ENCODE measurements around the gene SIK2. TPM values are rescaled to one million over a fixed set of nuclear protein-coding genes. Genes with fewer than 3 reads are reported as not detected.

Gene SIK2
- total and polyA plus RNA-seq, 2 donors from 2014 or later, result 6.4 to 40.1 TPM

DNA sequence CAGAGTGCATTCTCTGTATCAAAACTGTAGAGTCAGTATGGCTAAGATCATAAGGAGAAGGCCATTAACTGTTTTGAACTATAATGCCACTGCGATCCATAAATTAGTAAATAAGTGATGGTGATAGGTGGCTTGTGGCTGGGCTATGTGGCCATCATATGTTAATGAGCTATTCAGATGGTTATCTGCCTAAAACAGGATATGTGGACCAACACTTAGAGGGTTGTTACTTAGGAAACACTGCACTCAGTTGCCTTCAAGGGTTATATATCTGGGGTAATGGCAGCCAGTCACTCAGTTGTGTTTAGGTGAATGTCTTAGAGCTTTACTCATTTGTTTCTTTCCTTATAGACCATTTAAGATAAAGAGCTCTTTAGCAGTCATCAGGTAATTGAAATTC, 97.9 kb downstream of the SIK2 start:
- H3K36me3 ChIP-seq (ENCODE audit: control insufficient read depth in 2 of 3, insufficient read depth in 3 of 3, low read length in 3 of 3), result peaks cover 0 to 19% (median 18%) of the 10 kb centered on the region in 3 donors
- peaks cover 0 to 7% (median 4%) of the 10 kb centered on the region in 3 donors for H3K4me1 ChIP-seq (ENCODE audit: control insufficient read depth in 2 of 3, insufficient read depth in 2 of 3, low read depth in 1 of 3, low read length in 3 of 3)
- FAIRE-seq (no peak), DNase-seq (no peak)
- no peak for TF ChIP-seq CTCF (IDR thresholded peaks at IDR 0.05; ENCODE audit: borderline replicate concordance, extremely low read depth, insufficient read depth)
- H3K27ac ChIP-seq (ENCODE audit: low read depth in 2 of 2, low read length in 2 of 2), result no peak overlapping the region
- H3K27me3 ChIP-seq (ENCODE audit: control insufficient read depth, insufficient read depth, low read length), result no peaks in the 10 kb centered on the region
- H3K4me3 ChIP-seq (ENCODE audit: low read length in 3 of 3), result no peak overlapping the region
- no peak overlapping the region for H3K9ac ChIP-seq (ENCODE audit: low read length in 3 of 3)
- no peaks in the 10 kb centered on the region for H3K9me3 ChIP-seq (ENCODE audit: control insufficient read depth in 2 of 3, insufficient read depth in 1 of 3, low read length in 3 of 3)
- intact Hi-C loops (cut with DNase I), result no loop called here

DNA sequence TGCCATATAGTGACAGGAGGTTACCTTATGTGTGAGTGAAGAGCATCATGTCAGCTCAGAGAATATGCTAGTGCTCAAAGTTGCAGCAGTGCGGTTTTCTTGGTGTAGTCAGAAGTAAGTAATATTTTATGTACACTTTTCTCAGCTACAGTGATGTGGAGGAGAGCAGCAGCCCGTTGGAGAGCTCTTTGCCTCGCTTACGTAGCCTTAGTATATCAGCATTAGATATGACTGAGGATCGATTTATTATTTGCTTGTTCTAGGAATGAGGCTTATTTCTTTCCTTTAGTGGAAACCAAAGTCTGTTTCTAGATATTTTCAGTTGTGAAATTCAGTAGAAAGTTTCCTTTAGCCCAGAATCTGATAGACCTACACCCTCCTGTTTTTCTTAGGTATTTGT, 100.4 kb downstream of the SIK2 start:
- FAIRE-seq (no peak), DNase-seq (no peak)
- H3K9me3 ChIP-seq (ENCODE audit: control insufficient read depth in 2 of 3, insufficient read depth in 1 of 3, low read length in 3 of 3), result no peaks in the 10 kb centered on the region
- no peaks in the 10 kb centered on the region for H3K4me1 ChIP-seq (ENCODE audit: control insufficient read depth in 2 of 3, insufficient read depth in 2 of 3, low read depth in 1 of 3, low read length in 3 of 3)
- peaks cover under 1 to 34% (median 21%) of the 10 kb centered on the region in 3 donors for H3K36me3 ChIP-seq (ENCODE audit: control insufficient read depth in 2 of 3, insufficient read depth in 3 of 3, low read length in 3 of 3)
- no peak for TF ChIP-seq CTCF (IDR thresholded peaks at IDR 0.05; ENCODE audit: borderline replicate concordance, extremely low read depth, insufficient read depth)
- no peak overlapping the region for H3K27ac ChIP-seq (ENCODE audit: low read depth in 2 of 2, low read length in 2 of 2)
- intact Hi-C loops (cut with DNase I), result no loop called here
- H3K27me3 ChIP-seq (ENCODE audit: control insufficient read depth, insufficient read depth, low read length), result no peaks in the 10 kb centered on the region
- no peak overlapping the region for H3K9ac ChIP-seq (ENCODE audit: low read length in 3 of 3)
- no peak overlapping the region for H3K4me3 ChIP-seq (ENCODE audit: low read length in 3 of 3)

GRCh38 chr11:111703576-111703975, 101.3 kb downstream of the SIK2 start:
- Histone ChIP-seq H3K4me1 (ENCODE audit: control insufficient read depth in 2 of 3, insufficient read depth in 2 of 3, low read depth in 1 of 3, low read length in 3 of 3) (no peaks in the 10 kb centered on the region), H3K9me3 (ENCODE audit: control insufficient read depth in 2 of 3, insufficient read depth in 1 of 3, low read length in 3 of 3) (no peaks in the 10 kb centered on the region), H3K27me3 (ENCODE audit: control insufficient read depth, insufficient read depth, low read length) (no peaks in the 10 kb centered on the region), H3K9ac (ENCODE audit: low read length in 3 of 3) (no peak overlapping the region), H3K36me3 (ENCODE audit: control insufficient read depth in 2 of 3, insufficient read depth in 3 of 3, low read length in 3 of 3) (peaks cover 2 to 37% (median 21%) of the 10 kb centered on the region in 3 donors), H3K4me3 (ENCODE audit: low read length in 3 of 3) (no peak overlapping the region), H3K27ac (ENCODE audit: low read depth in 2 of 2, low read length in 2 of 2) (no peak overlapping the region)
- DNase-seq, result no peak
- intact Hi-C loops (cut with DNase I), result no loop called here
- TF ChIP-seq CTCF (IDR thresholded peaks at IDR 0.05; ENCODE audit: borderline replicate concordance, extremely low read depth, insufficient read depth), result no peak
- FAIRE-seq, result no peak

Data from kidney (tissue), 14 donors.